OCI-LY7 (cell line): Measurements from ENCODE around the gene RXFP3.

Experiments used
- EZH2phosphoT487 ChIP-seq: fragments of 200-600 bp; sonication (generic); IDR thresholded peaks from 2 replicates; pipeline ENCODE4 v1.6.1; 2018; ENCODE audit warnings: low read depth, borderline replicate concordance, mild to moderate bottlenecking, mixed run types, antibody characterized with exemption, low read length, moderate library complexity, mixed read lengths
- TF ChIP-seq, protein P1 (sequence below): fragments of 200-600 bp; sonication (generic); conservative IDR thresholded peaks from 2 replicates; pipeline ENCODE4 v1.5.1; 2014; ENCODE audit warnings: mild to moderate bottlenecking, antibody characterized with exemption, low read length, moderate library complexity, mixed read lengths

DNA sequence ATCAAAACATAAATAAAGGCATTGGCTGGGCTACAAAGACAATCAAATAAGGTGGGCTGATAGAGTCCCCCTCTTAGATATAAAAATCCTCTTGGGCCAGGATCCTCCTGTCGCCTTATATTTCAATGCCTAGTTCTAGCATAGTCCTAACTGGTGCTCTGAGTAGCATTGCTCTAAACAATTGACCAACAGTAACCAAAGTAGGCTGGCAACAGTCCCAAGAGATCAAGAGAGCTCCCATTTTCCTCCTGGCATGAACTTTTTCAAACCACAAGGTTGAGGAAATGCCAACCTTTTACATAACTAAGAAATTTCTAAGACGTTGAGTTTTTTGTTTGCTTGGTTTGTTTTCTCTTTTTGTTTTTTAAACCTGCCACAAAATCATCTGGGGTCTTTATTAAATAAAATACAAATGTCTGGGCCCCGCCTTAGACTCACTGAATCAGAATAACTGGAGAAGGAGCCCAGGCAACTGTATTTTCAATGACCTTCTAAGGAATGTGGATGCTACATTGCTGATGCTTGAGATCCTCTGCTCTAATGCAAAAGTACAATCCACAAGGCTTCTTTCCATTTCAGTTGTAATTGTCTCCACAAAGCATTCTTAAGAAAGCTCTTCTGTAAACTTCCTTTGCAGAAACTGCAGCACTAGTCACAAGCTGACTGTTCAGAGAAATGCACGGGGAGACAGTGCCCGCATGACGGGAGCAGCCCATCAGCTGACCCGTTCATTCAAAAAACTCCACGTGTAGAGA, 45.4 kb downstream of the RXFP3 start:
- TF ChIP-seq, protein P1, sequence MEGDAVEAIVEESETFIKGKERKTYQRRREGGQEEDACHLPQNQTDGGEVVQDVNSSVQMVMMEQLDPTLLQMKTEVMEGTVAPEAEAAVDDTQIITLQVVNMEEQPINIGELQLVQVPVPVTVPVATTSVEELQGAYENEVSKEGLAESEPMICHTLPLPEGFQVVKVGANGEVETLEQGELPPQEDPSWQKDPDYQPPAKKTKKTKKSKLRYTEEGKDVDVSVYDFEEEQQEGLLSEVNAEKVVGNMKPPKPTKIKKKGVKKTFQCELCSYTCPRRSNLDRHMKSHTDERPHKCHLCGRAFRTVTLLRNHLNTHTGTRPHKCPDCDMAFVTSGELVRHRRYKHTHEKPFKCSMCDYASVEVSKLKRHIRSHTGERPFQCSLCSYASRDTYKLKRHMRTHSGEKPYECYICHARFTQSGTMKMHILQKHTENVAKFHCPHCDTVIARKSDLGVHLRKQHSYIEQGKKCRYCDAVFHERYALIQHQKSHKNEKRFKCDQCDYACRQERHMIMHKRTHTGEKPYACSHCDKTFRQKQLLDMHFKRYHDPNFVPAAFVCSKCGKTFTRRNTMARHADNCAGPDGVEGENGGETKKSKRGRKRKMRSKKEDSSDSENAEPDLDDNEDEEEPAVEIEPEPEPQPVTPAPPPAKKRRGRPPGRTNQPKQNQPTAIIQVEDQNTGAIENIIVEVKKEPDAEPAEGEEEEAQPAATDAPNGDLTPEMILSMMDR = no peak
- TF ChIP-seq EZH2phosphoT487 = no peak
